Activated CD8-positive, alpha-beta memory T cell treated with anti-CD3 and anti-CD28 coated beads, Interleukin-2, amount 50 U/mL, for 48 hours (primary cell): ENCODE data around the gene KCNJ16.
"Not testable (repeated sequence)": the region's sequence is repeated elsewhere in the genome, so short reads cannot be mapped to it uniquely, and the experiment has no call there.

Source experiments
- DNase-seq: peaks from one replicate; pipeline ENCODE4 v3.0.0-alpha.2; 2020

KCNJ16 gene

DNA sequence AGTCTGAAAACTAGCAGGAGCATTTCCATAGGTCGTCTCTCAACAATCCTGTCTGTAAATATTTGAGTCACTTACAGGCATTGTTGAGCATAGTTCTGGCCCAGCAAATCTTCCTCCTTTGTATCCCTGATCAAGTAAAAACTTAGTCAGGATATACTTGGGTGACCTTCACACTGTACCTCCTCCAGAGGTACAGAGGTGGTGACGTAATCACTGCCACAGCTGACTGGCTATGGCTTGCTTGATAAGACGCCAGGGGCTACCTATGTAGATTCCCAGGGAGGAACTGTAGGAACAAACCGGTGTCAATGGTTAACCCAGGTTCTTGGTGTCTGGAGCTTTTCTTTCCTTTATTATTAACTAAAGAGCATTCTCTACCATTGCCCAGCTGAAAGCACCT, at the start of gene KCNJ16:
KCNJ16 (plus strand) TSS at position 270 of the 400 bp plus-strand sequence. CDS start 56,863 bp downstream, outside the sequence.
- no peak for DNase-seq

DNA sequence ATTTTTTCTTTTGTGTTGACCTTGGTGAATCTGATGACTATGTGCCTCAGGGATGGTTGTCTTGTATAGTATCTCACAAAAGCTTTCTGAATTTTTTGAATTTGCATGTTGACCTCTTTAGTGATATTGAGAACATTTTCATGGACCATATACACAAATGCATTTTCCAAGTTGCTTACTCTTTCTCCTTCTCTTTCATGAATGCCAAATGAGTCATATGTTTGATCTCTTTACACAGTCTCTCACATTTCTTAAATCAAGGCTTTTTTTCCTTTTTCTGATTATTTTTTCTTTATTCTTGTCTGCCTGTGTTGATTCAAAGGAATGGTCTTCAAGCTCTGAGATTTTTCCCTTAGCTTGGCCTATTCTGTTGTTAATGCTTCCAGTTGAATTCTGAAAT, 46.6 kb upstream of the KCNJ16 start:
- DNase-seq, result no peak

DNA sequence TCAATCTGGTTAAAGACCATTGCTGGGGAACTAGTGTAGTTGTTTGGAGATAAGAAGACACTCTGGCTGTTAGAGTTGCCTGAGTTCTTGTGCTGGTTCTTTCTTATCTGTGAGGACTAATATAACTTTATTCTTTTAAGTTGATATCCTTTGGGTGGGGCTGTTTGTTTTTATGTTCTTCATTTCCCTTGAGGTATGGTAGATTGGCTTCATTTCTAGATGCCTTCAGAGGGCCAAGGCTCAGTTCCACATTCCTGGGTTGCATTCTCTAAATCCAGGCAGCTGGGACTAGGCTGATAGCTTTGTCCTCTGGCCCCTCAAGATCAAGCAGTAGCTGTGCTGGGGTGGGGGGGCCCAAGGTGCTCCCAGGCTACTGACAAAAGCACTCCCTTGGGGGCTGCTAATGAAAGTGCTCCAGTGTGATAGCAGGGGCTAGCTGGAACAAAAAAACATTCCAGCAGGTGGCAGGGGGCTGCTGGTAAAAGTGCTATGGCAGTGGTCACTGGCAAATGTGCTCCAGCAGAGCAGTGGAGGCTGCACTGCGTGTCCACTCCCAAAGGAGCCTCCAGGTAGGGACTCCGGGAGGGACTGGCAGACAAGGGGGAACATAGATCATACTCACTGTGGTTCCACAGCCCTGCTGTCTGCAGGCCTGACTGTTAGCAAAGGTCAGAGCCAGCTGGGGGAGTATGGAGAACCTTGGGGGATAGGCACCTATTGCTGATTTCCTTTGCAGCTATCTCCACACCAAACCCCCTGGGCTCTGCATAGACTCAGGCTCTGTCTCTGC, 45.9 kb upstream of the KCNJ16 start:
- no peak for DNase-seq

DNA sequence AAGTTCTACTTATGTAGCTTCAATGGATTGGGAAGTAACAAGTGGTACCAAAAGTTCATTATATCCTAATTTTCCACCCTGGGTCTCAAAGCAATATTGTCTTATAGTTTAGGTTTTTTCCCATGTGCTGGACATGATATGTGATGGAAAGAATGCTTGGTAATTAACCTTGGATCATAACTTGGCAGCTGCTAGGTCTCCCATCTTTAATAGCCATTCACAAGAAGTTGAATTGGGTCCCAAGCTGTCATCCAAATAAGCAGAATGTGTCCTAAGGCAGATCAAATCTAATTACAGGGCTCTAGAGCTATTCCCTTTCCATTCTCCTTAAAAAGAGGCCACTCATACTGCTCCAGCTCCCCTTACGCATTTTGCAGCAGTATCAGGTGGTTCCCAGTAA, 44.7 kb upstream of the KCNJ16 start:
- no peak for DNase-seq

DNA sequence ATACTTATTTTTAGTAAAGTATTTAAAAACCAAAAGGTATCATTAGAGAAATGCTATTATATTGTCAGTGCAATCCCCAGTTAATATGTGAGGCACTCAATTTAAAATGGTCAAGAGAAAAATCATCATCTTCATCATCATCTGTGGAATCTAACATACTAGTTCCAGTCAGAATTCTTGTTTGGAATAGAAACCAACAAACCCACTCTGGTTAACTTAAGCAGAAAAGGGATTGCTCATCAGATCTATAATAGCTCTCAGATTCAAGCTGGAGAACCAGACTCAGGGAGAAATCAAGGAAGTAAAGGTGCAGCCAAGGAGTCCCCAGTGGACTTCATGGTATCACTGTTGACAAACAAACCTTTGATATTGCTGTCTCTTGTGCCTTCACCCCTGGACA, 43.7 kb upstream of the KCNJ16 start:
- no peak for DNase-seq

DNA sequence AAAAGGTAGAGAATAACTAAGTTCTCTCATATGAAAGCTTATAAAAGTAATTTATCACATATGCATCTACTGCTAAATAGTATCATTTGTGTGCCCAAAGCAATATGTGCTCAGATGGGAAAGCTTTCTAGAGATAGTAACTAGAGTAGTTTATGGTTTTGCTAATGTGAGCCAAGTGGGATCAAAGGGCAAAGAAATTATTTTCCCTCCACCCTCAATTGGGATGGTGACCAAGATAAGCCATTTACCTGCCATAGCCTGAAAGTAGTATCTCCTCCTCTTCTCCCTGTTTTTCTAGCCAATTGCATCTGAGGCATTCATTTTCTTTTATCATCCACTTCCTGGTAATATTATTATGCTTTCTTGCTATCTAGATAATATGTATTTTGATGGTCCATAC, 41.9 kb upstream of the KCNJ16 start:
- no peak for DNase-seq

DNA sequence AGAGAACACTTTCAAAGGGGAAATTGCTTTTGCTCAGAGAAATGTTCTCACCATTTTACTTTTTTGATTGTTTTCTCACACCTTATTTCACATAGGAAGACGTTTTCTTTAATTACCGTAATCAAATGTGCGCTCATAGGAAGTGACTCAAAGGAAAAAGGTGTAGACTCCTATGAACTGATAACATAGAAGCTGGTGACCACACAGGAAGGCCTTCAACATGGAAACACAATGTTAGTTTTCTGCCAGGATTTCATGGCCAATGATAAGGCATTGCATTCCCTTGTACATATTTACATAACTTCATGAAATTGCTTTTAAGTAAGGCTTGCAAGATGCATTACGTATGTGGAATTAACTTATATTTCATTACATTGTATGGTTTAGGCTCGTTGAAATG, 40.9 kb upstream of the KCNJ16 start:
- no peak for DNase-seq

DNA sequence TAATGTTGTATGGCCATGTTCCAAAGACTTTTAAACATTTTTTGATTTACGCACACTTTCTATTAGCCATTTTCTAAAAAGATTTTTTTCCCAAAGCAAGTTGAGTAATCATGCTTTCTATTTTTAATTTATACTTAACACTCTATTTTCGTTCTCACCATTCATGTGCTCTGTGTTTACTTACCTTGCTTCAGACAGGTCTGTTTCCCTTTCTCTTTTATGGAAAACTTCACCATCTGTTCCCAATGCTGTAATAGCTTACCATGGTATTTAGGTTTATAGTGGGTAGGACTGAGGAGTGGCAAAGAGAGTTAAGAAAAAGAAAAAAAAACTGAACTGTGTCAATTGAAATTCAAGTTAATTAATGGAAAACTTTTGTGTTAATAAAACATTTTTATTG, 37.5 kb upstream of the KCNJ16 start:
- no peak for DNase-seq

DNA sequence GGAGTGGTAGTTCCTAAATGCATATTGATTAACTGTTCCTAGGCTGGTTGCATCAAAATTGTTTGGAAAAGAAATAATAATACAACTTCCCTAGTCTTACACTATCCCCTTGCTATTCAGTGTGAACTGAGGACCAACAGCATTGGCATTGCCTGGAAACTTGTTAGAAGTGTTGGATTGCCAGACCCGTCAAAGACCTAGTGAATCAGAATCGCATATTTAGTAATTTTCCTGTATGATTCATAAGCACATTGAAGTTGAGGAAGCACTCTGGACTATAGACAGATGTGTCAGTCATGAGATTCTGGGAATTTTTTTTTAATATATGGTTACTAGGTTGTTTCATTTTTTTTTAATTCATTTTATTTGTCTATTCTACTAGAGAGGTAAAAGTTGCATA, 34.7 kb upstream of the KCNJ16 start:
- DNase-seq, result no peak

DNA sequence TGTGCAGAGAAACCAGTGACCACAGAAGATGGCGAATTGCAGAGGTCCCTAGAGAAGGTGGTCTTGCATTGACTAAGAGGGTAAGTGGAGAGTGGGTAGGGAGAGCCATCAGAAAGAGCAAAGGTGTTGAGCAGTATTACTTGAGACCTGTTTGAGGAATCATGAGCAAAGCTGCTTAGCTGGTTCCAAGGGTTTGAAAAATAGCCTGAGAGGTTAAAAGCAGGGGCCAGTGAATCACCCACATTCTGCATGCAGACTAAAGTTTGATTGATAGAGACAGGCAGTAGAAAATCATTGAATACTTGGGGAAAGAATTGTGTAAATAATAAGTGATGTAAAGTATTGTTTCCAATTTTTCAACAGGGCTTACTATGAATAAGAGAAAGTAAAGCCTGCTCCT, 34.0 kb upstream of the KCNJ16 start:
- no peak for DNase-seq

DNA sequence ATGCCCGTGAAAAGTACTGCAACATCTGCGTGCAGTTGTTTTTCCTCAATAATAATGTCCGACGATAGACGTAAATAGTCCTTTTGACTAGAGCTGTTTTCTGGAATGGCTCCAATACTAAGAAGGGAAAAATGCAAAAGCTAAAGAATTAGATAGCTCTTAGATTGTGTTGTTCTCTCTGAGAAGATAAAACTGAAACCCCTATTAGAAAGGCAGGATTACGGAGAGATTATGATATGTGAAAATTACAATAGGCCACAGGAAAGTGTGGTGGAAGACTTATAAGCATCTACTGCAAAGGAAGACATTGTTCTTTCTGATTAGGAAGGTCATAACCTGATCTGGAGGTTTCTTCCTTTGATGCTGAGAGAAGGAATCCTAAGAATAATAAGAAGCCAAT, 33.5 kb upstream of the KCNJ16 start:
- no peak for DNase-seq

DNA sequence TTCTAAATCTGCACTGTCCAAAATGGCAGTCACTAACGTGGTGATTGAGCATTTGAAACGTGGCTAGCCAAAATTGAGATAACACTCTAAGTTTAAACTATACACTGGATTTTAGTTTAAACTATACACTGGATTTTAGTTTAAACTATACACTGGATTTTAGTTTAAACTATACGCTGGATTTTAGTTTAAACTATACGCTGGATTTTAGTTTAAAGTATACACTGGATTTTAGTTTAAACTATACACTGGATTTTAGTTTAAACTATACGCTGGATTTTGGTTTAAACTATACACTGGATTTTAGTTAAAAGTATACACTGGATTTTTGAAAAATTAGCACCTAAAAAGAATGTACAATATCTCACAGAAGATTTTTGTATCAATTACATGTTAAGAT, 29.2 kb upstream of the KCNJ16 start:
- DNase-seq, result not testable (repeated sequence)

DNA sequence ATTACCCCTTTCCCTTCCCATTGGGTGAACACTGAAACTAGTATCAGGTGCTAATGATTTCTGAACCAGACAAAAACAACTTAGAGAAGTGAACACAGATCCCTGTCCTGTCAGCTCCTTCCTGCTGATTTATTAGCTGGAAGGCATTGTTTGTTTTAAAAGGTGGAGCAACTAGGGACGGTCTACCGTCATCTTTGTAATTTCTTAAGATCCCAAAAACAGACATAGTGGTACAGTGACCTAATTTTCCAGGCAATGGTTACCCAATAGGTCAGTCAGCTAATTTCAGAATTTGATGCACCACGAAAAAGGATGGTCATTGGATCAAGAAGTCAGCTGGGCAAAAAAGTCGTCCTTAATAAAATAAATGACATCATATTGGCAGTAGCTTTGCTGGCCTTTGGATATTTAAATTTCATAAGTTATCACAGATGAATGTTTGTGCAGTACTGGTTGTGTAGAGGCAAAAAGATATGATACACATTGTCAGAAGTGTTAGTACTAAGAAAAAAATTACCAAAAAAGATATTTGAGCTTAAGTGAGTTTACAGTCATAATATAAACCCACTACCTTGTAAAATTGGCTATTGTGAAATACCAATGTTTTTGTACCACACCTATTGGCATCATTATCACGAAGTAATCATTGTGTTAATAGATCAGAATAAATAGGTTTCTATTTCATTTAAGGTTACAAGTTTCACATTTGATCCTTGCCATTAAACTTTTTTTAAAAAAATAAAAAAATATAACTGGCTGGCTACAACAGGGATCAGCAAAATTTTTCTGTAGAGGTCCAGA, 27.2 kb upstream of the KCNJ16 start:
- no peak for DNase-seq

DNA sequence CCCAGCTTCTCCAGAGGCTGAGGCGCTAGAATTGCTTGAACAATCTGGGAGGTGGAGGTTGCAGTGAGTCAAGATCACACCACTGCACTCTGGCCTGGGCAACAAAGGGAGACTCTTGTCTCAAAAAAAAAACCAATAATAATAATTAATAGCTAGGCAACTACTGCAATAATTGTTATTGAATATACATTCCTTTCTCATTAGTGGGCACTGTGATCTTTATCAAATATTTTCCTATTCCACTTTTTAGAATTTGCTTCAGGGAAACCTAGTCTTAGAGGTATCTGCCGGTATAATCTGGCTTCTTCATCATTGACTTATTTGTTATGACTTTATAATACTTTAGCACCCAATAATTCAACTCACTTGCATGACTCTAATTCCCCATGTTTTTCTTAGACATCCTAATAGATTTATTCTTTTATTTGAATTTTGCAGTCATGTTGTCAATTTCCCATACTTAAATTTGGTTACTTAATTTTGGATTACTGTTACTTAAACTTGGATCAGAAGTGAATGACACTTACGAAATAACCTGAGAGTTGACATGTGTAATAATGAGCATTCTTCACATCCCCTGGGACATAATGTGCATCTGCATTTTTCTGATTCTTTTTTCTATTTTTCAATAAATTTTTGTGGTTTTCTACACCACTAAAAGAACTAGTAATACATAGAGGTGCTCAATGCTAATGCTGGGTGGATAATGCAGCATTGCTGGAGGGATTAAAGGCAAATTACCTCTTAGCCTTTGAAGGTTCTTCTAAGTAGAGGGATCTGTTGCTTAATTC, 25.0 kb upstream of the KCNJ16 start:
- no peak for DNase-seq

DNA sequence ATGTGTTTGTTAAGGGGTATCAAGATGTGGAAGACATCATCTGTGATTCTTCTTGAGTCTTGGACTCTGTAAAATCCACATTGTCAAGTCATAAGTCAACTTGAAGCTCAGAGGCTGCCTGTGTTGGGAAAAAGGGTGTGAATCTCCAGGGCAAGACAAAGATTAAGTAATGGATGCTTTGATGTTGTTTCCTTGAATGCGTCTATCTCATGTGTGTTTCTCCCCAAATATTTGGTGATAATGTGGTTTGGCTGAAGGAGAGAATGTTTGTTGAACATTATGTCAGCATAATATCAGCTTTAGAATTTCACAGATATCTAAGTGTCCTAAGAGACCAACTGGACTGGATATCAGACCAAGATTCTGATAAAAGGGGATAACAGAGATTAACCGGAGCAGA, 24.1 kb upstream of the KCNJ16 start:
- no peak for DNase-seq

DNA sequence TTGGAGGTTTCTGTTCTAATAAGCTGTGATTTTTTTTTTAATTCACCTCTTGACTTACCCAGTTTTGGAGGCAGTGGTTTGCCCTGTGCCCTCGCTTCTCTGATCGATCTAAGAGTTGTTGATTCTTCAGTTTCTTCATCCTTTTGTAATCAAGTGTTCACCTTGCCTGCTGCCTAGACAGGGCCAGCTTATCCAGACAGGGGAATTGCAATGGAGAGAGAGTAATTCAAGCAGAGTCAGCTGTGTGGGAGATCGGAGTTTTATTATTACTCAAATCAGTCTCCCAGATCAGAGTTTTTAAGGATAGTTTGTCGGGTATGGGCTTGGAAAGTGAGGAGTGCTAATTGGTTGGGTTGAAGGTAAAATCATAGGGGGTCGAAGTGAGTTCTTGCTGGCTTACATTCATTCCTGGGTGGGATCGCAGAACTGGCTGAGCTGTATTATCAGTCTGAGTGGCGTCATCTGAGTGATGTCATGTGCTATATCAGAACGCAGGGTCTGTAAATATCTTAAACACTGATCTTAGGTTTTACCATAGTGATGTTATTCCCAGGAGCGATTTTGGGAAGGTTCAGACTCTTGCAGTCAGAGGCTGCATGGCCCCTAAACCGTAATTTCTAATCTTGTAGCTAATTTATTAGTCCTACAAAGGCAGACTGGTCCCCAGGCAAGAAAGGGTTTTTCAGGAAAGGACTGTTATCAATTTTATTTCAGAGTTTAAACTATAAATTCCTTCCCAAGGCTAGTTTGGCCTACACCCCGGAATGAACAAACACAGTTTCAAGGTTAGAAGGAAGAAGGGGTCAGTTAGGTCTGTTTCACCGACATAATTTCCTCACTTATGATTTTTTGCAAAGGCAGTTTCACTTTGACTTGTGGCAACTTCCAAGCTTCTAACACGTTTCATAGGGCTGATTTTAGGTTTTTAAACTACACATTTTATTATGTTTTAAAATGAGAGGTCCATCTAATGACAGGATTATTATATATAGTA, 21.5 kb upstream of the KCNJ16 start:
- DNase-seq, result no peak

DNA sequence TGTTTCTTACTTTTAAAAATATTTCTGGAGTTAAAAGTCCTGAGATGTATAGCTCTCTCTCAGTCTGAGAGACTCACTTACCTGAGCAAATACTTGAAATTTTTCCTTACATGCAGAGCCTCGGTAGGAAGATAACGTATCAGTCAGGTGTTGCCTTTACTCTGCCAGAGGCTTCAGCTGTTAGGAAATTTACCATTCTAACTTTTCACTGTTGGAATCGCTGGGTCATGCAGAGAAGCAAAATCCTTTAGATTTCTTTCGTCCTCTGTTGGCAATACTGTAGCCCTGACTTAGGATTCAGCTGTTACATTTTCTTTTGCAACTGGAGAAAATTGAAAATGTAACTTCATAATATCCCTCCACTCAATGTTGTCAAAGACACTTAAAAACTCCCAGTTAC, 20.0 kb upstream of the KCNJ16 start:
- DNase-seq, result no peak

DNA sequence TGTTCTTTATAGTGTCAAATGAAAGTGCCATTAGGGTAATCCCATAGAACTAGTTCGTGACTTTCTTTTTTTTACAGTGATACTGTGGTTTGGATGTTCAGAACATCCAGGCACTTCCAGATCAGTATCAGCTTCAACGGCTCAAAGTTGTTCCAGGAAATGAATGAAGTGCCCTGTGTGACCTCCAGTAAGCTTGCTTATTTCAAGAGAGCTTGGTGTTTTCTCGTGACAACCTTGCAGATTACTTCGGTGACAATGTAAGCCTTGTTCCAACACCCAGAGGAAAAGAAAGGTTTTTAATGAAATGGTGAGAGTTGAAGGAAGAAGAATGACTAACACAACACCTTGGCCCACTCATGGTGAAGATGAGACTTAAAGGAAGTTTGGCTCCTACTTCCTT, 16.0 kb upstream of the KCNJ16 start:
- no peak for DNase-seq

DNA sequence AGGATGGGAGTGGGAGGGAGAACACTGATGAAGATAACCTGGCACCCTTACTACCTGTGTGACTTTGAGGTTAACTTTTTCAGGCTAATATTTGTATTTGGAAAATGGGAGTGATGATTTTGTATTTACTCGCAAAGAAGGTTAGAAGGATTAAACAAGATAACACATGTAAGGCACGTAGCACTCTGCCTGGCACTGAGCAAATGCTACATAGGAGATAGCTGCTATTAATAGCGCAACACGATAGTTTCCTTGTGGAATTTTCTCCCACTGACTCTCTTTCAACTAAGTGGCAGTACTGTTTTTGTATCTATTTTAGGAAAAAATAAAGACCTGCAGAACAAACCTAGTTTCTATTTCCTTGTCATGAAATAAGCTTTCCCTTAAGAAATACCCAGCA, 15.4 kb upstream of the KCNJ16 start:
- no peak for DNase-seq

DNA sequence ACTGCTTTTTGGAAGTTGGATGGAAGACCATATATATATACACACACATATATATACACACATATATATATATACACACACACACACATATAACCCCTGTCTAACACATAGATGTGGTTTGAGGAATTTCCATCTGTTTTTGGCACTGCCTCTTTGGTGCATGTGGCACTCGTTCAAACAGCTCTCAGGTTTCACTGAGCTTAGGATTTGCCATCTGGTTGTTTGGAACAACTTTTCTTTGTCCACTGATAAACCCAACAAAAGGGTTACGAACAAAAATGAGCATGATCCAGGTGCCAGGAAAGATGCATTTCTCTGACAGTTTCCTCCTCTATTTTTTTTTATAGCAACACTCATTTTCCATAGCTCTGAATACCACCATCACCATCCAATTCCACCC, 14.6 kb upstream of the KCNJ16 start:
- DNase-seq, result no peak

DNA sequence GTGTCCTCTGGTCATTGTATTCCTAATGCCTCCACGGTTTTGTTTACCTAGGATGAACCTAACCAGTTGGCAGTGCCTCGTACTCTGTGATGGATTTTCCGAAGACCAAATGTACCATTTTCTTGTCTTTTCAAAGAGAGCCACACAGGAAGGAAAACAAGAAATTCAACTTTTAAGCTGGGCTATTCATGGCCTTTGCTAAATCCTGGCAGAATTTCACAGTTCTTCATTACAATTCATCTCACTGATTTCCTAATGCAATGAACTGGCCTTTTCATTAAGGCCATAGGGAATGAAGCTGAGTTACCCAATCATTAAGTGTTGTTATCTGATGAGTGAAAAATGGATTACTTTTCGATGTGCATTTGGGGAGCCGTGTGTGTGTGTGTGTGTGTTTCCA, 7.9 kb upstream of the KCNJ16 start:
- no peak for DNase-seq

DNA sequence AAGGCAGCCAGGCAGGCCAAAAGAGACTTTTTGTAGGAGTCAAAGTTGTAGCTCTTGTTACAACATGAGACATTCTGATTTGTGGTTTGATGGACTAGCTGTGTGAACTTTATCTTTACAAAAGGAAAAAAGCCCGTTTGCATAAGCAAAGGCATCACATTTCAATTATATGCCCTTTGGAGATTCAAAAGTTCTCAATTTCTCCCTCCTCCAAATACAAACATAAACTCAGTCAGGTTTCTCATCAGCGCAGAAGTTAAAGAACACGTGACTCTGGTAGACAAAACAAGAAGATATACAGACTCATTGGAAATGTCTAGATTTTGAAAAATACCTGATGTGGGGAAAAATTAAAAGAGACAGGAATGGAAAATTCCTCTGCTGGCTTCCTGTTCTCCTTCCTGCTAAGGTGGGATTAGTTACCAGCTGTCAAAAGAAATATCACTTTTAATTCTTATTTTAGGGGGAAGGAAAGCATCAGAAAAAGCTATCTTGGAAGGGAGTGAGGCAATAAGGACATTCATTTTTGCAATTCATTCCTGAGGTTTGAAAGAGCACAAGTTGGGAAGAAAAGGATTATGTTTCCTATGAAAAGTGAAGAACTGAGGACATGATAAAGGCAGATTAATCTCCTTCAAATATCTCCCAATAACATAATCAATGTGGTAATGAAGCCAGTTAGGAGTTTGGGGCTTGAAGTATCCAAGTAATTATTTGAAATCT, 4.6 kb upstream of the KCNJ16 start:
- no peak for DNase-seq
